ENCODE results near the gene ANLN. TPM values are rescaled to one million over a fixed set of nuclear protein-coding genes. Genes with fewer than 3 reads are reported as not detected.

The ANLN gene
- total RNA-seq, 4 donors from 2014 or later, result 2.9 to 7.5 (median 6.0) TPM

- no peak for TF ChIP-seq CTCF (IDR thresholded peaks at IDR 0.05; ENCODE audit: low read depth)
These were observed 34.2 kb upstream of the ANLN start for GRCh38 chr7:36355490-36355889.

GRCh38 chr7:36357054-36357453 lies 32.6 kb upstream of the ANLN start:
- no peak for TF ChIP-seq CTCF (IDR thresholded peaks at IDR 0.05; ENCODE audit: low read depth)

GRCh38 chr7:36358589-36358988 lies 31.1 kb upstream of the ANLN start:
- no peak for TF ChIP-seq CTCF (IDR thresholded peaks at IDR 0.05; ENCODE audit: low read depth)

GRCh38 chr7:36360244-36360643 lies 29.4 kb upstream of the ANLN start:
- no peak for TF ChIP-seq CTCF (IDR thresholded peaks at IDR 0.05; ENCODE audit: low read depth)

GRCh38 chr7:36361227-36361626 lies 28.4 kb upstream of the ANLN start:
- TF ChIP-seq CTCF (IDR thresholded peaks at IDR 0.05; ENCODE audit: low read depth), result no peak

GRCh38 chr7:36363515-36363914 lies 26.1 kb upstream of the ANLN start:
- no peak for TF ChIP-seq CTCF (IDR thresholded peaks at IDR 0.05; ENCODE audit: low read depth)

GRCh38 chr7:36366005-36366717 lies 23.5 kb upstream of the ANLN start:
- TF ChIP-seq CTCF (IDR thresholded peaks at IDR 0.05; ENCODE audit: low read depth), result no peak

Measured in subcutaneous adipose tissue (tissue), 4 donors.